HepG2 (cell line): ENCODE data around the gene SFXN5. TPM values are rescaled to one million over a fixed set of nuclear protein-coding genes. Genes with fewer than 3 reads are reported as not detected.

Source experiments
- CTCF ChIP-seq: sonication (generic); formaldehyde crosslinking; IDR thresholded peaks from 2 replicates; pipeline ENCODE4 v1.5.0; 2020; ENCODE audit warnings: mild to moderate bottlenecking, missing genetic modification reagents, moderate library complexity
- FOXC1 ChIP-seq: sonication (generic); formaldehyde crosslinking; IDR thresholded peaks from 2 replicates; pipeline ENCODE4 v1.8.0; 2022; ENCODE audit warnings: mild to moderate bottlenecking, missing genetic modification reagents, borderline replicate concordance
- FOXK1 ChIP-seq: sonication (generic); formaldehyde crosslinking; IDR thresholded peaks from 2 replicates; pipeline ENCODE4 v1.4.0; 2020; ENCODE audit warnings: low read depth, missing genetic modification reagents, borderline replicate concordance
- GPBP1L1 ChIP-seq: sonication (generic); formaldehyde crosslinking; IDR thresholded peaks from 2 replicates; pipeline ENCODE4 v1.5.0; 2020; ENCODE audit warnings: mild to moderate bottlenecking, missing genetic modification reagents
- GRHL1 ChIP-seq: sonication (generic); formaldehyde crosslinking; conservative IDR thresholded peaks from 2 replicates; pipeline ENCODE4 v1.8.0; 2022; ENCODE audit warnings: missing genetic modification reagents
- NFYC ChIP-seq: IDR thresholded peaks from 2 replicates; pipeline ENCODE4 v1.6.1; 2016; ENCODE audit warnings: missing genetic modification reagents, missing compliant biosample characterization
- SP1 ChIP-seq, 2 experiments: fragments of 450-650 bp in 1 of 2; sonication (generic) in 1 of 2; formaldehyde crosslinking in 1 of 2; IDR thresholded peaks; 2 replicates each; pipeline versions ENCODE4 v1.4.0 to v1.6.1; 2016 to 2020; ENCODE audit warnings: missing genetic modification reagents in 1 of 2
- ZGPAT ChIP-seq: IDR thresholded peaks from 2 replicates; pipeline ENCODE4 v1.6.1; 2016; ENCODE audit warnings: mild to moderate bottlenecking
- ZNF362 ChIP-seq: sonication (generic); formaldehyde crosslinking; IDR thresholded peaks from 2 replicates; pipeline ENCODE4 v1.4.0; 2020; ENCODE audit warnings: missing genetic modification reagents, mild to moderate bottlenecking, borderline replicate concordance
- ZNF703 ChIP-seq: sonication (generic); formaldehyde crosslinking; IDR thresholded peaks from 2 replicates; pipeline ENCODE4 v1.5.1; 2020; ENCODE audit warnings: missing genetic modification reagents, mild to moderate bottlenecking, moderate library complexity, borderline replicate concordance
- ZNF766 ChIP-seq: sonication (generic); formaldehyde crosslinking; IDR thresholded peaks from 2 replicates; pipeline ENCODE4 v1.5.0; 2020; ENCODE audit warnings: missing genetic modification reagents, borderline replicate concordance
- ZNF792 ChIP-seq: IDR thresholded peaks from 2 replicates; pipeline ENCODE4 v1.6.1; 2016
- ZNF841 ChIP-seq: sonication (generic); formaldehyde crosslinking; IDR thresholded peaks from 2 replicates; pipeline ENCODE4 v1.8.1; 2023; ENCODE audit warnings: missing genetic modification reagents, borderline replicate concordance
- polyA plus RNA-seq, 8 experiments: library from polyadenylated mRNA; depleted of rRNA in 3 of 8; stranded (reverse) in 7 of 8; unstranded in 1 of 8; fragments of >200 nt; fragmentation: Illumina TruSeq in 4 of 8; extraction: Trizol in 4 of 8; gene quantifications; 2 replicates each; pipeline versions ENCODE4 v1.2.1 to v1.2.3, GENCODE V29; 2011 to 2016; ENCODE audit warnings: low read depth in 4 of 8, missing spikeins in 1 of 8, mixed read lengths in 1 of 8; ENCODE audit not compliant: insufficient read depth in 1 of 8
- total RNA-seq, 5 experiments: library from RNA; depleted of rRNA; stranded (reverse); fragments of >200 nt; fragmentation: Illumina TruSeq; extraction: Trizol; gene quantifications; 2 replicates each; pipeline ENCODE4 v1.2.3, GENCODE V29; 2016; ENCODE audit warnings: low read depth in 1 of 5
- TF ChIP-seq, protein P1 (sequence below): IDR thresholded peaks from 2 replicates; pipeline ENCODE4 v1.6.1; 2016; ENCODE audit warnings: mild to moderate bottlenecking, missing biosample characterization, missing genetic modification reagents
- TF ChIP-seq, protein P2 (sequence below): sonication (generic); formaldehyde crosslinking; IDR thresholded peaks from 2 replicates; pipeline ENCODE4 v1.8.0; 2022; ENCODE audit warnings: missing genetic modification reagents, low read depth, mild to moderate bottlenecking, borderline replicate concordance
- TF ChIP-seq, protein P3 (sequence below): sonication (generic); formaldehyde crosslinking; IDR thresholded peaks from 2 replicates; pipeline ENCODE4 v1.4.0; 2020; ENCODE audit warnings: missing genetic modification reagents, borderline replicate concordance

SFXN5 gene
- total and polyA plus RNA-seq, 2 of the 13 experiments (the other 11 are each of a cell fraction or from before 2014, with no cell fraction given): 34.9 to 37.4 TPM

DNA sequence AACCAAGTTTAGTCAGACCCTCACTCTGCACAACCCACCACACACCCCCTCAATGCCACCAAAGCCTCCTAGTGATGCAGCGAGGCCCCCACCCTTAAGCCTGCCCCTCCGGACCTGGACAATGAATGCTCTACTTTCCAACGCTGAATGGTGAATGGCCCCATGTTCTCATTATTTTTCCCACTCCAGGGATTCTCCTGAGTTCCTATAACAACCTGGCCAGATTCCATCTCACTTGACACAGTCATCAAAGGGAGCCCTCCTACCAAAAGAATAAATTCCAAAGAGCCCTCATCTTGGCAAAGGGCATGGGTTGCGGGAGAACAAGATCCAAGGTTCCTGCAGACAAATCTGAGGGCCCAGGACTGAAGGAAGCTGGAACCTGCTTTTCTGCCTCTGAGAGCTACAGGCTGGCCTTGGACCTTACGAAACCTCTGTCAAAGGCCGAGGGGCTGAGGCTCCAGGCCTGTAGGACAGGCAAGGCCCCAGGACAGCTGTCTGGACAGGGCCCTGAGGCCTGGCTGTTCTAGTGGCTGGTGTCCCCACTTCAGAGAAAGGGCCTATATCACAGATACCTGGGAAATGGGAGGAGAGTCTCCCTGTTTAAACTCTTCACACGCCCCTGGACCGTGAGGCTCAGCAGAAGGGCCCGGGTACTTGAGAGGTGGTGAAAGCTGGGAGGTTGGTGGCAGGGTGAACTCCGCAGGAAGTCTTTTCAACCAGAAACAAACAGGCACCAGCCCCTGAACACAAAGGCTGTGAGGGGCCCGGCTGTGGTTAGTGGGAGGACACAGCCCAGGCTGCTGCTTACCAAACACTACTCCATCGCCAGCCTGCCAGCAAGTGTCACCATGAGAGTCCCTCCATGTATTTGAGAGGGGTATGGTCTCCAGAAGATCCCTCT, 27.3 kb downstream of the SFXN5 start (continued):
- TF ChIP-seq GPBP1L1 (CRISPR knock-in tag) (no peak), ZNF766 (CRISPR knock-in tag) (no peak), SP1 (IDR thresholded peaks at IDR 0.05) (no peak), SP1 (CRISPR knock-in tag; IDR thresholded peaks at IDR 0.05) (no peak), NFYC (CRISPR knock-in tag) (no peak), ZNF841 (CRISPR knock-in tag) (no peak), GRHL1 (CRISPR knock-in tag) (no peak), ZGPAT (CRISPR knock-in tag) (no peak), FOXK1 (CRISPR knock-in tag) (no peak), CTCF (CRISPR knock-in tag) (no peak), FOXC1 (CRISPR knock-in tag) (no peak), ZNF703 (CRISPR knock-in tag) (no peak), ZNF792 (CRISPR knock-in tag) (no peak), ZNF362 (CRISPR knock-in tag) (no peak)
- TF ChIP-seq, protein P1, sequence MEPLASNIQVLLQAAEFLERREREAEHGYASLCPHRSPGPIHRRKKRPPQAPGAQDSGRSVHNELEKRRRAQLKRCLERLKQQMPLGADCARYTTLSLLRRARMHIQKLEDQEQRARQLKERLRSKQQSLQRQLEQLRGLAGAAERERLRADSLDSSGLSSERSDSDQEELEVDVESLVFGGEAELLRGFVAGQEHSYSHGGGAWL (CRISPR knock-in tag): no peak
- TF ChIP-seq, protein P2, sequence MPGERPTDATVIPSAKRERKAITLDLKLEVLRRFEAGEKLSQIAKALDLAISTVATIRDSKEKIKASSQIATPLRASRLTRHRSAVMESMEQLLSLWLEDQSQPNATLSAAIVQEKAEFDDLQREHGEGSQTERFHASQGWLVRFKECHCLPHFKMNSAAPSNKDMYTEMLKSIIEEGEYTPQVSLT (CRISPR knock-in tag): no peak
- TF ChIP-seq, protein P3, sequence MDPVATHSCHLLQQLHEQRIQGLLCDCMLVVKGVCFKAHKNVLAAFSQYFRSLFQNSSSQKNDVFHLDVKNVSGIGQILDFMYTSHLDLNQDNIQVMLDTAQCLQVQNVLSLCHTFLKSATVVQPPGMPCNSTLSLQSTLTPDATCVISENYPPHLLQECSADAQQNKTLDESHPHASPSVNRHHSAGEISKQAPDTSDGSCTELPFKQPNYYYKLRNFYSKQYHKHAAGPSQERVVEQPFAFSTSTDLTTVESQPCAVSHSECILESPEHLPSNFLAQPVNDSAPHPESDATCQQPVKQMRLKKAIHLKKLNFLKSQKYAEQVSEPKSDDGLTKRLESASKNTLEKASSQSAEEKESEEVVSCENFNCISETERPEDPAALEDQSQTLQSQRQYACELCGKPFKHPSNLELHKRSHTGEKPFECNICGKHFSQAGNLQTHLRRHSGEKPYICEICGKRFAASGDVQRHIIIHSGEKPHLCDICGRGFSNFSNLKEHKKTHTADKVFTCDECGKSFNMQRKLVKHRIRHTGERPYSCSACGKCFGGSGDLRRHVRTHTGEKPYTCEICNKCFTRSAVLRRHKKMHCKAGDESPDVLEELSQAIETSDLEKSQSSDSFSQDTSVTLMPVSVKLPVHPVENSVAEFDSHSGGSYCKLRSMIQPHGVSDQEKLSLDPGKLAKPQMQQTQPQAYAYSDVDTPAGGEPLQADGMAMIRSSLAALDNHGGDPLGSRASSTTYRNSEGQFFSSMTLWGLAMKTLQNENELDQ (CRISPR knock-in tag): no peak
